Activated CD8-positive, alpha-beta memory T cell treated with anti-CD3 and anti-CD28 coated beads, Interleukin-2, amount 50 U/mL, for 1 hour (primary cell): ENCODE measurements around the gene SGPL1.
"Not testable (repeated sequence)": the region's sequence is repeated elsewhere in the genome, so short reads cannot be mapped to it uniquely, and the experiment has no call there.

ENCODE experiments used
- DNase-seq: peaks from one replicate; pipeline ENCODE4 v3.0.0-alpha.2; 2020; ENCODE audit errors: extremely low read depth

SGPL1 gene

GRCh38 chr10:70815504-70816219 lies at the start of gene SGPL1:
Gene SGPL1, plus strand, starts transcription at chr10:70815948. Its CDS starts 906 bp downstream, at chr10:70816854.
- DNase-seq: no peak

GRCh38 chr10:70768026-70768685 lies 47.6 kb upstream of the SGPL1 start:
- not testable (repeated sequence) for DNase-seq

- DNase-seq: no peak
Observed at GRCh38 chr10:70769121-70769520, 46.6 kb upstream of the SGPL1 start.

GRCh38 chr10:70770001-70770400 lies 45.7 kb upstream of the SGPL1 start:
- DNase-seq: no peak

- not testable (repeated sequence) for DNase-seq
Observed at GRCh38 chr10:70770516-70770915, 45.2 kb upstream of the SGPL1 start.

- no peak for DNase-seq
Observed at GRCh38 chr10:70771311-70772194, 44.2 kb upstream of the SGPL1 start.

GRCh38 chr10:70772627-70773026 lies 43.1 kb upstream of the SGPL1 start:
- no peak for DNase-seq

GRCh38 chr10:70773461-70773860 lies 42.3 kb upstream of the SGPL1 start:
- no peak for DNase-seq

GRCh38 chr10:70773965-70774809 lies 41.6 kb upstream of the SGPL1 start:
- DNase-seq: no peak

- no peak for DNase-seq
Observed at GRCh38 chr10:70774810-70775678, 40.7 kb upstream of the SGPL1 start.

- DNase-seq: no peak
Observed at GRCh38 chr10:70775679-70776454, 39.9 kb upstream of the SGPL1 start.

- DNase-seq: no peak
Observed at GRCh38 chr10:70776455-70777005, 39.2 kb upstream of the SGPL1 start.

- DNase-seq: no peak
Observed at GRCh38 chr10:70777063-70777875, 38.5 kb upstream of the SGPL1 start.

- DNase-seq: no peak
Observed at GRCh38 chr10:70778267-70778924, 37.4 kb upstream of the SGPL1 start.

GRCh38 chr10:70779088-70779487 lies 36.7 kb upstream of the SGPL1 start:
- no peak for DNase-seq

- DNase-seq: no peak
Observed at GRCh38 chr10:70779511-70780369, 36.0 kb upstream of the SGPL1 start.

GRCh38 chr10:70780370-70780760 lies 35.4 kb upstream of the SGPL1 start:
- DNase-seq: no peak
